ENCODE results near the gene MAML3. TPM values are rescaled to one million over a fixed set of nuclear protein-coding genes. Genes with fewer than 3 reads are reported as not detected.

Gene MAML3
- total RNA-seq, 4 donors from 2014 or later = 2.4 to 50.5 (median 17.8) TPM

GRCh38 chr4:140180577-140180976 lies 26.6 kb upstream of the MAML3 start:
- no peaks in the 10 kb centered on the region for H3K27me3 ChIP-seq
- no peaks in the 10 kb centered on the region for H3K36me3 ChIP-seq
- H3K4me3 ChIP-seq = no peak overlapping the region
- no peaks in the 10 kb centered on the region for H3K9me3 ChIP-seq
- DNase-seq = no peak
- no peak overlapping the region for H3K27ac ChIP-seq
- intact Hi-C loops (cut with DNase I; ENCODE audit: low total_unique reads) = no loop called here
- H3K4me1 ChIP-seq = no peaks in the 10 kb centered on the region
- TF ChIP-seq CTCF (IDR thresholded peaks at IDR 0.05) = no peak
- no peak for TF ChIP-seq POLR2A (IDR thresholded peaks at IDR 0.05)

- H3K4me3 ChIP-seq = no peak overlapping the region
- DNase-seq = no peak
Measured at GRCh38 chr4:140176735-140177134, 22.8 kb upstream of the MAML3 start.

GRCh38 chr4:140174543-140174942 lies 20.6 kb upstream of the MAML3 start:
- intact Hi-C loops (cut with DNase I; ENCODE audit: low total_unique reads) = no loop called here
- Histone ChIP-seq H3K27me3 (no peaks in the 10 kb centered on the region), H3K4me1 (no peaks in the 10 kb centered on the region), H3K36me3 (no peaks in the 10 kb centered on the region), H3K4me3 (no peak overlapping the region), H3K27ac (no peak overlapping the region), H3K9me3 (no peaks in the 10 kb centered on the region)
- no peak for TF ChIP-seq POLR2A (IDR thresholded peaks at IDR 0.05)
- TF ChIP-seq CTCF (IDR thresholded peaks at IDR 0.05) = no peak
- no peak for DNase-seq

More at GRCh38 chr4:140176735-140177134, 22.8 kb upstream of the MAML3 start:
- Histone ChIP-seq H3K9me3 (no peaks in the 10 kb centered on the region), H3K36me3 (no peaks in the 10 kb centered on the region), H3K4me1 (no peaks in the 10 kb centered on the region), H3K27ac (no peak overlapping the region), H3K27me3 (no peaks in the 10 kb centered on the region)
- TF ChIP-seq CTCF (IDR thresholded peaks at IDR 0.05) (no peak), POLR2A (IDR thresholded peaks at IDR 0.05) (no peak)
- intact Hi-C loops (cut with DNase I; ENCODE audit: low total_unique reads) = no loop called here

GRCh38 chr4:140172960-140173359 lies 19.0 kb upstream of the MAML3 start:
- no peaks in the 10 kb centered on the region for H3K4me1 ChIP-seq
- no peak overlapping the region for H3K4me3 ChIP-seq
- H3K36me3 ChIP-seq = no peaks in the 10 kb centered on the region
- no peaks in the 10 kb centered on the region for H3K9me3 ChIP-seq
- TF ChIP-seq POLR2A (IDR thresholded peaks at IDR 0.05) (no peak), CTCF (IDR thresholded peaks at IDR 0.05) (no peak)
- intact Hi-C loops (cut with DNase I; ENCODE audit: low total_unique reads) = no loop called here
- no peak overlapping the region for H3K27ac ChIP-seq
- no peaks in the 10 kb centered on the region for H3K27me3 ChIP-seq
- DNase-seq = no peak

- Histone ChIP-seq H3K4me3 (no peak overlapping the region), H3K4me1 (no peaks in the 10 kb centered on the region), H3K36me3 (no peaks in the 10 kb centered on the region), H3K27me3 (no peaks in the 10 kb centered on the region), H3K27ac (no peak overlapping the region), H3K9me3 (no peaks in the 10 kb centered on the region)
- no peak for TF ChIP-seq POLR2A (IDR thresholded peaks at IDR 0.05)
- TF ChIP-seq CTCF (IDR thresholded peaks at IDR 0.05) = no peak
- no peak for DNase-seq
- intact Hi-C loops (cut with DNase I; ENCODE audit: low total_unique reads) = no loop called here
Measured at GRCh38 chr4:140170299-140170698, 16.3 kb upstream of the MAML3 start.

Measured in uterus (tissue), 4 donors.